Measurements from ENCODE around the gene SERPINA3. TPM values are rescaled to one million over a fixed set of nuclear protein-coding genes. Genes with fewer than 3 reads are reported as not detected.

The SERPINA3 gene
- total RNA-seq, 1 experiment from 2014 or later, result 0.17 TPM

DNA sequence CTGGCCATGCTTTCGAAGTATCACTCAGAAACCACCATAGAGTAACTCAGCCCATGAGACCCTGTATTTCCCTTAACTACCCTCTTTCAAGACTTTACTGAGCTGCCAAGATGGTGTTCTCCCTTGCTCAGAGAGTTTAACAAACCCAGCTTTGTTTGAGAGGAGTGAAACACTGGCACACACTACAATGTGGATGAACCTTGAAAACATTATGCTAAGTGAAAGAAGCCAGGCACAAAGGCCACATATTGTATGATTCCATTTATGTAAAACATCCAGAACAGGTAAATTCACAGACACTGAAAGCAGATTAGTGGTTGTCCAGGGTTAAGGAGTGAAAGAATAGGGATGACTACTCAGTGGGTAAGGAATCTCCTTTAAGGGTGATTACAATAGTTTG is 18.9 kb downstream of the SERPINA3 start:
- POLR2A ChIA-PET (ENCODE audit: low non-redundant PET), result no interaction called here
- DNase-seq (ENCODE audit: low spot score), result no peak
- no TSS peak for BruUV-seq (replicated peaks)
- intact Hi-C loops (cut with micrococcal nuclease; ENCODE audit: unreplicated experiment), result no loop called here
- H3K27ac ChIP-seq (ENCODE audit: low read depth, low read length, poor library complexity, severe bottlenecking), result no peak overlapping the region
- H3K4me3 ChIP-seq (ENCODE audit: low read depth, low read length, poor library complexity, severe bottlenecking), result no peak overlapping the region
- TF ChIP-seq EZH2 (IDR thresholded peaks at IDR 0.05; ENCODE audit: borderline replicate concordance, low read depth, low read length, poor library complexity, severe bottlenecking), result no peak
- TF ChIP-seq, protein P1, sequence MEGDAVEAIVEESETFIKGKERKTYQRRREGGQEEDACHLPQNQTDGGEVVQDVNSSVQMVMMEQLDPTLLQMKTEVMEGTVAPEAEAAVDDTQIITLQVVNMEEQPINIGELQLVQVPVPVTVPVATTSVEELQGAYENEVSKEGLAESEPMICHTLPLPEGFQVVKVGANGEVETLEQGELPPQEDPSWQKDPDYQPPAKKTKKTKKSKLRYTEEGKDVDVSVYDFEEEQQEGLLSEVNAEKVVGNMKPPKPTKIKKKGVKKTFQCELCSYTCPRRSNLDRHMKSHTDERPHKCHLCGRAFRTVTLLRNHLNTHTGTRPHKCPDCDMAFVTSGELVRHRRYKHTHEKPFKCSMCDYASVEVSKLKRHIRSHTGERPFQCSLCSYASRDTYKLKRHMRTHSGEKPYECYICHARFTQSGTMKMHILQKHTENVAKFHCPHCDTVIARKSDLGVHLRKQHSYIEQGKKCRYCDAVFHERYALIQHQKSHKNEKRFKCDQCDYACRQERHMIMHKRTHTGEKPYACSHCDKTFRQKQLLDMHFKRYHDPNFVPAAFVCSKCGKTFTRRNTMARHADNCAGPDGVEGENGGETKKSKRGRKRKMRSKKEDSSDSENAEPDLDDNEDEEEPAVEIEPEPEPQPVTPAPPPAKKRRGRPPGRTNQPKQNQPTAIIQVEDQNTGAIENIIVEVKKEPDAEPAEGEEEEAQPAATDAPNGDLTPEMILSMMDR (conservative IDR thresholded peaks at IDR 0.05; ENCODE audit: low read depth, low read length), result no peak
- H3K4me1 ChIP-seq (ENCODE audit: insufficient read depth, low read length, poor library complexity, severe bottlenecking), result no peaks in the 10 kb centered on the region
- H3K36me3 ChIP-seq (ENCODE audit: insufficient read depth, low read length, poor library complexity, severe bottlenecking), result no peaks in the 10 kb centered on the region
- CTCF ChIA-PET, result no interaction called here
- H3K9me3 ChIP-seq (ENCODE audit: low read depth, low read length, poor library complexity, severe bottlenecking), result no peaks in the 10 kb centered on the region
- no peaks in the 10 kb centered on the region for H3K27me3 ChIP-seq (replicated peaks; ENCODE audit: insufficient read depth, low read depth, low read length, poor library complexity)

DNA sequence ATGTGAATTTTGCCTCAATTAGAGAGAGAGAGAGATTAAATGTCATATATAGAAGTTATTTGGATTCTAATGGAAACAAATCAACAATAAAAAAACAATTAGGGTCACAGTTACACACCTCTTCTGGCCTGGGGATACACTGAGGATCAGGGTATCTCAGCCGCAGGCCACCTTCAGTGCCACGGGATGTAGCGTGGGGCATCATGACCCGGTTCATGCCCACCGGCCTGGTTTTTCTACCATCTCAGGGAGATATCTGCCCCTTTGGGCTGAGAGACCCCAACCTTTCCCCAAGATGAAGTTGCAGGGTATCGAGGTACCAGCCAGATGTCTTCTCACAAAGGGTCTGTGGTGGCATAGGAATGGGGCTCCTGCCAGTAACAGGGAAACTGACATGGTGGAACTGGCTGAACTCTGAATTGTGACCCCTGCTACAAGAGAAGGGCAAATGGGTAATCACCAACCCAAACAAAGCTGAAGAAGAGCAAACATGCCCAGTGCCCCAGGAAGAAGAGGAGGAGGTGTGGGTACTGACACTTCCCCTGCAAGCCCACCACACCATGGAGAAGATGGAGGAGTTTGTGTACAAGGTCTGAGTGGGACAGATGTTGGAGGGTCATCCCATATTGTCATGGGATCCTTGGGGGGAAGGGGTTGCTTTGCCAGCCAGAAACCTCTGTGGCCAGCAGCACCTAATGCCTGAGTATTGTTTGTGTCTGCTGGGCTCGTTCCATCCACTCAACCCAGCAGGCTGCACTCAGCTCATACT is 19.5 kb downstream of the SERPINA3 start:
- TF ChIP-seq, protein P1 (conservative IDR thresholded peaks at IDR 0.05; ENCODE audit: low read depth, low read length), result no peak
- no peak for TF ChIP-seq EZH2 (IDR thresholded peaks at IDR 0.05; ENCODE audit: borderline replicate concordance, low read depth, low read length, poor library complexity, severe bottlenecking)
- no peak overlapping the region for H3K4me3 ChIP-seq (ENCODE audit: low read depth, low read length, poor library complexity, severe bottlenecking)
- no peaks in the 10 kb centered on the region for H3K4me1 ChIP-seq (ENCODE audit: insufficient read depth, low read length, poor library complexity, severe bottlenecking)
- no TSS peak for BruUV-seq (replicated peaks)
- no peaks in the 10 kb centered on the region for H3K27me3 ChIP-seq (replicated peaks; ENCODE audit: insufficient read depth, low read depth, low read length, poor library complexity)
- CTCF ChIA-PET, result no interaction called here
- H3K9me3 ChIP-seq (ENCODE audit: low read depth, low read length, poor library complexity, severe bottlenecking), result no peaks in the 10 kb centered on the region
- no peaks in the 10 kb centered on the region for H3K36me3 ChIP-seq (ENCODE audit: insufficient read depth, low read length, poor library complexity, severe bottlenecking)
- POLR2A ChIA-PET (ENCODE audit: low non-redundant PET), result no interaction called here
- DNase-seq (ENCODE audit: low spot score), result no peak
- H3K27ac ChIP-seq (ENCODE audit: low read depth, low read length, poor library complexity, severe bottlenecking), result no peak overlapping the region
- intact Hi-C loops (cut with micrococcal nuclease; ENCODE audit: unreplicated experiment), result no loop called here

DNA sequence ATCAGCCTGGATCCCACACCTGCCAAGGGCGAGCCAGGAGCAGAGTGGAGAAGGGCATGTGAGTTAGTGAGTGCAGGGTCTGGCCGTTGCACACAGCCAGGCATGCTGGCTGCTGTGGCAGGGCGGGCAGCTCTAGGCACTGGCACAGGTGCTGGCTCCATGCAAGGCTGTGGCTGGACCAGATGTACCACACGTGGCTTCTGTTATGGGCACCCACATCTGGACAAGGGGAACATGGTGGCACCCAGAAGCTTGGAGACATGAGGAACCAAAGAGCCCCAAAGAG is 20.1 kb downstream of the SERPINA3 start:
- no peaks in the 10 kb centered on the region for H3K36me3 ChIP-seq (ENCODE audit: insufficient read depth, low read length, poor library complexity, severe bottlenecking)
- no peak for DNase-seq (ENCODE audit: low spot score)
- BruUV-seq (replicated peaks), result no TSS peak
- H3K4me1 ChIP-seq (ENCODE audit: insufficient read depth, low read length, poor library complexity, severe bottlenecking), result no peaks in the 10 kb centered on the region
- intact Hi-C loops (cut with micrococcal nuclease; ENCODE audit: unreplicated experiment), result no loop called here
- CTCF ChIA-PET, result no interaction called here
- TF ChIP-seq, protein P1 (conservative IDR thresholded peaks at IDR 0.05; ENCODE audit: low read depth, low read length), result no peak
- TF ChIP-seq EZH2 (IDR thresholded peaks at IDR 0.05; ENCODE audit: borderline replicate concordance, low read depth, low read length, poor library complexity, severe bottlenecking), result no peak
- H3K9me3 ChIP-seq (ENCODE audit: low read depth, low read length, poor library complexity, severe bottlenecking), result no peaks in the 10 kb centered on the region
- no peaks in the 10 kb centered on the region for H3K27me3 ChIP-seq (replicated peaks; ENCODE audit: insufficient read depth, low read depth, low read length, poor library complexity)
- no peak overlapping the region for H3K27ac ChIP-seq (ENCODE audit: low read depth, low read length, poor library complexity, severe bottlenecking)
- H3K4me3 ChIP-seq (ENCODE audit: low read depth, low read length, poor library complexity, severe bottlenecking), result no peak overlapping the region
- POLR2A ChIA-PET (ENCODE audit: low non-redundant PET), result no interaction called here
